GM21528 (cell line): ENCODE measurements around the gene IDH3B.
"Not testable (repeated sequence)": the region's sequence is repeated elsewhere in the genome, so short reads cannot be mapped to it uniquely, and the experiment has no call there.

Experiments
- ATAC-seq: cut with Tn5 transposase; IDR thresholded peaks from one replicate; pipeline ENCODE4 v1.9.1; 2021; ENCODE audit warnings: mild to moderate bottlenecking, moderate library complexity; ENCODE audit not compliant: unreplicated experiment, low FRiP score

Gene IDH3B

DNA sequence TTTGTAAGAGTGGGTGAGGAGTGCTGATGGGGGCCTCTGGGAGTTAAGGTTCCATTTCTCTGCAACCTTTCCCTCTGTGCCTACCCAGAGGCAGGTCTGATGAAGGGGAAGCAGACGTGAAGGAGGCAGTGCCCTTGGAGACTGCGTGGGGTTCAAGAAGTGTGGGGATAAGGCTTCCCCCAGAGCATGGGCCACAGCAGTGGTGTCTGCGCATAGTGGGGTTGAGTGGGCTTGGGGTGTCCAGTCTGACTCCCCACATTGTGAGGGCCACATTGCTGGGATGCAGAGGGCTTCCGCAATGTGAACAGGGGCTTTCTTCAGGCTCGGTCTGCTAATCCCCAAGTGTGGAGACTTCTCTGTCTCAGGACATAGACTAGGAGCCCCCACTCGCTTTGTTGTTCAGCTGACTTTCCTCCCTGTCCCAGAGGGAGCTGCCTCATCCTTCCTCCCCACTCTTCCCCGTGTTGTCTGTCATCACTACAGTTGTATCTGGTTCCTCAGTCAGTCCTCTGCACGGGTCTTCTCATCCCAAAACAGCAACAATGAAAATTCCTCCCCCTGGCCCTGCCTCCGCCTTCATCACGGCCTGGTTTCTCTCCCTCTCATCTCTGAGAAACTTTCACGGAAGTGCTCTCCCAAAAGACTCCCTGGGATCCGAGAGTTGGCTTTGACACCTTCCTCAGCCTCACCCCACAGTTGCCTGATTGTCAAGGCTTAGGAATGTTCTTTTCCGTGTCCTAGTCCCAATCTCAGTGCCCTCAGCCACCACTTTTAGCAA lies 31.4 kb upstream of the IDH3B start:
- ATAC-seq: no peak

DNA sequence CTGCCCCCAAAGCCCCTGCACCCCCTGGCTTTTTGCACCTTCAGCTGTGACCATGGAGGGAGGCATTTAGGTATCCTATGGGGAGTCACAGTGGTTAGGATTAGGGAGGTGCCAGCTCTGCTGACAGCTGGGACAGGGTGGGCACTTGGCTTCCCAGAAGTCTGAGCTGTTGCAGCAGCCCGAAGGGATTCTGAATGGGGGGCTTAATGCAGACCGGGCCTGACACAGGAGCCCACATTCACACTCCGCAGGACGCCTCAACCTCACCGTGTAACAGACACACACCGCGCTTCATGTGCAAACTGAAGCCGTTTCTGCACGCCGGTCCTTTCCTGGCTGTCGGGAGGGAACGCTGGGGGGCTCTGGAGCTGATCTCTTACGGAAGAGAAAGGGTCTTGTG lies 30.5 kb upstream of the IDH3B start:
- no peak for ATAC-seq

DNA sequence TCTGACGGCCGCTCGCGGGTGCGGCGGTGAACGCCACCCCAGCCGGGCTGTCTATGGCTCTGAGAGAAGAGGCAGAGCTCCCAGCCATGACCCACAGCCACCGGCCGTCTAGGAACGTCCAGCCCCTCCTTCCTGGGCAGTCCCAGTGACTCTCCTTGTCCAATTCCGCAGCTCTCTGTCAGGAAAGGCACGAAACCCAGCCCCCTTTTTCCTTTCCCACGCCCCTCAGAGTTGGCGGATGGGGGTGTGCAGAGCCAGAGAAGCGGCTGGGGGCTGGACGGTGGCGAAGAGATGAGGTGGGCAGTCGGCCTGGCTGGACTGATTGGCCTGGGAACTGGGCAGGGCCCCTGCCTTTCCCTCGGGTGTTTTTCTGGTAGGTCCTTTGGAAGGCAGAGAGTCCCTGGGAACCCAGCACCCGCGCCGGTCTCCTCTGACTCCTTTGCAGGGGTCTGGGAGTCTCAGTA lies 30.0 kb upstream of the IDH3B start:
- no peak for ATAC-seq

DNA sequence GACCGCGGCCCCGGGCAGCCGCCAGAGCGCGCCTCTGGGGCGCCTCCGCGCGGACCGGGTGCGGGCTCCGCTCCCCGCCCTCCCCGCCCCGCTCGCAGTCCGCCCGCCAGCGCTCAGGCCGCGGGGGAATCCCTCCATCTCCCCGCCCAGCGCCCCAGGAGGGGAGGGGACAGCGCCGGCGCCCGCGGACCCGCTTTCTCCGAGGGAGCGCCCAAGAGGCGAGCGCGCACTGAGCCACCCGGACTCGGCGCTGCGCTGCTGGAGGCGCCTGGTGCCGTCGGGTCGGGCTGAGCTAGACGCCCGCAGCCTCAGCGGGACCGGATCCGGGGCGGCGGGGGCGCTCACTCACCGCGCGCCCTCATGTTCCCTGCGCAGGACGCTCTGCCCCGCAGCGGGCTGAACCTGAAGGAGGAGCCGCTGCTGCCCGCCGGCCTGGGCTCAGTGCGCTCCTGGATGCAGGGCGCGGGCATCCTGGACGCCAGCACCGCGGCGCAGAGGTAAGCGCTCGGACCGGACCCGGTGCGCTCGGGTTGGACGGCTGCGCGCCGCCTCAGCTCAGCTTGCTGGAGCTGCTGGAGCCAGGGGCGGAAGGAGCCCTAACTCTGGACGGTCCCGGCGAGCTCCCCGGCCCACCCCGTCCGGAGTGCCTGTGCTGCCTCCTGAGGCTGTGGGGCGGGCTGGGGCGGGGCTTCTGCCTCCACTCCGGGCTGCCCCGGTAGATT lies 29.4 kb upstream of the IDH3B start:
- no peak for ATAC-seq

DNA sequence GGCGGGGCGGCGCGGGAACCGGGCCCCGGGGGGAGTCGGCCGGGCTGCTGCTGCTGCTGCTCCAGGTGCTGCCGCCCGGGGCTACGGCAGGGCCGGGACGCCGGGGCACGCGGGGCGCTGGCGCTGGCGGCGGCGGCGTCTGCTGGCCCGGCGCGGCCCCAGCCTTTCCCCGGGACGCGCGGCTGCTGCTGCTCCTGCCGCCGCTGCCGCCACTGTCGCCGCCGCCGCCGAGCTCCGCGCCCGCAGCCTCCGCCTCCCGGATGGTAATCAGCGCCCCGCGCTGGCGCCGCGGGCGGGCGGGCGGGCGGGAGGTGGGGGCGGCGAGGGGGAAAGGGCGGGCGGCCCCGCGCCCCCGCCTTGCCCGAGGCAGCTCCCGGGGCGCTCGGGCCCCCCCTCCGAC lies 28.9 kb upstream of the IDH3B start:
- no peak for ATAC-seq

DNA sequence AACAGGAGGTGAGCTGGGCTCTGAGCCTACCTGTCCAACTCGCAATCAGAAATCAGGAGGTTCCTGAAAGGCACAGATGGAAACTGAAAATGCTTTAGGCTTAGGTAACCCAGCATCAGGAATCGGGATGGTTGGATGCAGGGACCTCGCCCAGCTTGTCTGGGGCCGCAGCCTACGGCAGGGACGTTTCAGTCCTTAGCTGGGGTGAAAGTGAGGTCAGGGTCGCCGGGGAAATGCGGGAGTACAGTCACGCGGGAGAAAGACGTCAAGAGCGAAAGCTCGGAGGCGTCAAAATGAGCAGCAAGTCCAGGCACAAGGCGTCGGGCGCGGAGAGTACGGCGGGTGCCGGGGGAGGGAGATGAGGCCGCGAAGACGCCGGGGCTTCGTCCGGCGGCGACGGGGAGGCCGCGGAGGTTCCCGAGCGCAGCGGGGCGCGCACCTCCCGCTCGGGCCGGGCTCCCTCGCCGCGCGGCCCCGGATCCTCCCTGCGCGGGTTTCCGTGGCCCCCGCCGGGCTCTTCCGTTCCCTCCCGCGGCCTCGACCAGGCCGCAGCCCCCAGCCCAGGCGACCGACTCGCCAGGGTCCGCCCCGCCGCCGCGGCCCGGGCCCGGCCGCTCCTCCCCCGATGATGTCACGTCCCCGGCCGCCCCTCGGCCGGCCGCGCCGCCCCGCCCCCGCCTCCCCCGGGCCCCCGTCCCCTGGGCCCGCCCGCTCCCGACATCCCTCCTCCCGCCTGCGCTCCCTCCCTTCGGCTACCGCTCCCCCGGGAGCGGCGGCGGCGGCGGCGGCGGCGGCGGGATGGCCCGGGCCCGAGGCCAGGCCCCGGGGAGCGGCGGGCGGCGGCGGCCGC lies 28.2 kb upstream of the IDH3B start, which contains the start of gene EBF4:
EBF4 (plus strand) TSS at position 745 of the 850 bp plus-strand sequence. CDS start 866 bp downstream, outside the sequence.
- ATAC-seq: no peak

DNA sequence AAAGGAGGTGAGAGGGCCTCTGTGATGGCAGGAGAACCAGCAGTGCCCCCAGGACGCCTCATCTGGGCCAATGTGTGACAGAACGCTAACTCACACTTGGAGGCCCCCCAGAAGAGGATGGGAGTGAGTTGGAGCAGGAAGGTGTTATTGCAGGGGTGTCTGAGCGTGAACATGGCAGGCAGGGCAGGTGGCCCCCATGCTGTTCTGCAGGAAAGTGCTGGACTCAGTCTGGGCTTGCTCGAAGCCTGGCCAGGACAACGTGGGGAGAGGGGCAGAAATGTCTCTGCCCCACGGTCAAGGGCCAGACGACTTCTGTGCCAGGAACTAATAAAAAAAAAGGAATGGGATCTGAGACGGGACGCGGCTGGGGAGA lies 27.6 kb upstream of the IDH3B start:
- no peak for ATAC-seq

DNA sequence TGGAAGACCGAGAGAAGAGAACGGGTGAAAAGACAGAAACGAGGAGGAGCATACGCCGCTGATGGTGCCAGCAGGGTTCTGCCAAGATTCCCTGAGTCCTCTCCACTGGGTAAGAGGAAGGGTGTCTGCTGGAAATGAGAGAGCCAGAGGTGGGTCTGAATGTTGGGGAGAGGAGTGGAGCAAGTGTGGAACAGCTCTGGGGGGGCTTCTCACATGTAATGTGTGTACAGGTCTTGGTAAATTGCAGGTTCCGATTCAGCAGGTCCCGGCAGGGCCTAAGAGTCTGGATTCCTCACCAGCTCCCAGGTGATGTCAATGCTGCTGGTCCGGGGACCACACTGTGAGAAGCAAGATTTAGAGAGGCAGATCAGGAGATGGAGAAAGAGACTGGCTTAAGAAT lies 27.1 kb upstream of the IDH3B start:
- no peak for ATAC-seq

DNA sequence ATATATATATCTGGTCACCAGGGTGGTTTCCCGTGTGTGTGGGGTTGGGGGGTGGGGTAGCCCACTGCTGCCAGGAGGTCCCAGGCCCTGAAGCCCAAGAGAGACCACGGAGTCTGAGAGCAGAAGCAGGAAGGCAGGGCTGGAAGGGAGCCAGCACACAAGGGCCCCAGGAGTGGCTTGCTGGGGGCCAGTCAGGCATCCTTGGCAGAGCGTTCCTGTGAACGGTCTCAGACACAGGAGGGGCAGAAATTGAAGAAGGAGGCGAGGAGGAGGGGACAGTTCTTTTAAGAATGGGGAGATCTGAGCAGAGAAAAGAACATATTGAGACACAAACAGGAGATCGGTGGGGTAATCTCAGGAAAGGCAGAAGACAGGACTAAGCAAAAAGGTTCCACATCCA lies 26.7 kb upstream of the IDH3B start:
- ATAC-seq: no peak

DNA sequence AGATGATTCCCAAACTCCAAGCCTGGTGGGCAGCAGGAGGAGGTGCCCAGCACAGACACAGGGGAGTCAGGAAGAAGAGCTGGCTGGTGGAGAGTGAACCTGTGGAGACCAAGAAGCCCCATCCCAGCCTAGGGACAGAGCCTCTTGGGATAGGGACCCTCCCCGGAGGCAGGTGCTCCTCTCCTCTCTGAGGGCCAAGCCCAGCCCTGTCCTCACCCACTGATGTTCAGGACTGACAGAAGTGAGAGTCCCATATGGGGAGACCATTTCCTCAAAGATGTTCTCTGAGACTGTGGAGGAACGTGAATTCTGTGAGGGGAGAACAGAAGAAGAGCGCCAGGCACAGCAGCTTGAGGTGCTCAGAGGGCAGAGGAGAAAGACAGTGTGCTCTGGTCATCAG lies 26.2 kb upstream of the IDH3B start:
- no peak for ATAC-seq

DNA sequence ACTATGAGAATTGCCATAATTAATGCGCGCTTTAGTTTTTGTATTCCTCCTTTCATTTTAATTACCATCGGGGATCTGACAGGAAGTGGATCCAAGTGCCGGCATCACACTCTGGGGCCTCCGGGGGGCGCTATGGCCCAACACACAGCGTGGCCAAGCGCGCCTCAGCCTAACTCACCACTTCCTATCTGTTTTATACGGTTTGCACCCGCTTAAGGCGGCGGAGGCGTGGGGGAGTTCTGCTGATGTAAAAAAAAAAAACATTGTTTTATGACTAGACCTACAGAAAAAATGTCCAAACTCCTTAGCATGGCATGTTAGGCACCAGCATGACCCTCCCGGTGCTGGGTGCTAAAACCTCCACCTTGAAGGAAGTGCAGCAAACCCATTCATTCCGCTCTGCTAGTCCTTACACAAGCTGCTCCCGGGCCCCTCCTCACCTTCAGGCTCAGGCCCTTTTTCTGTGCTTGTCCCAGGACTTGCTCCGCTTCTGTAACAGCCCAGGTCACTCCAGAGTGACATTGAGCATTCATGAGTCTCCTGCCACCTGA lies 24.1 kb upstream of the IDH3B start:
- no peak for ATAC-seq

DNA sequence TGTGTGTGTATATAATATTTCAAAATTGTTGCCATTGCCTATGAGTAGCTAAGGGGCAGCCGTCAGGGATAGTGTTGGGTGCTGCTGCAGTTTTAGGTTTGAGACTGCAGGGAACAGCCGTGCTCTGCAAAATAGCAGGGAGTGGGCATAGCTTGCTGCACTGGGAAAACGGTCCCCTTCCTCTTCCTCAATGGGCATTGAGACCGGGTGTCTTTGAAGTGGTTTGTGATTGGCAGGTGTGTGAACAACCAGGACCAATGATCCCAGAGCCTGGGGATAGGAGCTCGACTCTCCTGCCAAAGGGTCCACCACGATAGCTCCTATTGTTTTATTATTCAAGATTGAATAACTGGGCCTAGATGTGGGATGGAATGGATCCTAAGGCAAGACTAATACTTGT lies 23.5 kb upstream of the IDH3B start:
- no peak for ATAC-seq

DNA sequence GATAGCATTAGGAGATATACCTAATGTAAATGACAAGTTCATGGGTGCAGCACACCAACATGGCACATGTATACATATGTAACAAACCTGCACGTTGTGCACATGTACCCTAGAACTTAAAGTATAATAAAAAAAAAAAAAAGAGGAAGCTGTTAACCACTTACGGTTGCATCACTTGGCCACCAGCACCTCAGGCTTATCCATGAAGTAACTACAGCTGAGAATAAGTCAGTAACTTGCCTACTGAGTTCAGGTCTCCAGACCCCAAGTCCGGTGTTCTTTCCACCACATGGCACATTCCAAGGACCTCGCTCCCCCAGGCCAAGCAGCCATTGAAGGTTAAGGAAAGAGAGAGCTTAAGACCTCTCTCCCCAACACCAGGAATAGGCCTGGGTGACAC lies 20.8 kb upstream of the IDH3B start:
- ATAC-seq: not testable (repeated sequence)

DNA sequence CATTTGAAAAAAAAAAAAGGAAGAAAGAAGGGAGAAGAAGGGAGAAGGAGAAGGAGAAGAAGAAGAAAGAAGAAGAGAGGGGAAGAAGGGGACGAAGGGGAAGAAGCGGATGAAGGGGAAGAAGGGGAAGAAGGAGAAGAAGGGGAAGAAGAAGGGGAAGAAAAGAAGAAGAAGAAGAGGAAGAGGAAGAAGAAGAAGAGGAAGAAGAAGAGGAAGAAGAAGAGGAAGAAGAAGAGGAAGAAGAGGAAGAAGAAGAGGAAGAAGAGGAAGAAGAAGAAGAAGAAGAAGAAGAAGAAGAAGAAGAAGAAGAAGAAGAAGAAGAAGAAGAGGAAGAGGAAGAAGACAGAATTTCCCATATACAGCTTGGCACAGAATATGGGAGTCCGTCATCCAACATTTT lies 18.0 kb upstream of the IDH3B start:
- ATAC-seq: not testable (repeated sequence)

DNA sequence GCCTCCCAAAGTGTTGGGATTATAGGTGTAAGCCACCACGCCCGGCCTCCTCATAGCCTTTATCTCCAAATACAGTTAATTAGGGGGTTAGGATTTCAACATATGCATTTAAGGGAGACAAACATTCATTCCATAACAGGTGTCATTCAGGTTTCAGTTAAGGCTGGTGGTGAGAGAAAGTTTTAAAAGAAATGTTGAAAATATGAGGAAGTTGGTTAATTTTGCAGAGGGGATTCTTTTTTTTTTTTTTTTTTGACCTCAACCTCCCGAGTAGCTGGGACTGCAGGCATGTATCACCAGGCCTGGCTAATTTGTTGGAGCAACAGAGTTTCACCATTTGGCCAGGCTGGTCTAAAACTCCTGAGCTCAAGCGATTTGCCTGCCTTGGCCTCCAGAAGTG lies 16.0 kb upstream of the IDH3B start:
- ATAC-seq: no peak

DNA sequence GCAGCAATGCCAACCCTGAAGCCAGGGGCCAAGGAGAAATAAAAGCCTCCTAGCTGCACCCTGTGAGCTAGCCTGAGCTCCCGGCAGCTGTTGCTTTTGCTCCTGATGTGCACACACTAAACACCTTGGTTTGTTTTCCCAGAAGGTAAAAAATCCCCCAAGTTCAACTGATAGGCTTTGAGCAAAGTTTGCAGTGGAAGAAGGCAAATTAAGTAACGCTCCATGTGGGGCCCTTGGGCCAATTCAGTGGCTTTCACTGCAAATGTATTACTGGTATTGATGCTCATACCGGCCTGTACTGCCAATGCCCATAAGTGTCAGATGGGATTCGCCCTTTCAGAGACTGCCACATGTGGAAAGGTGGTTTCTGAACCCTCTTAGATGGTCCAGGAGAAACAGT lies 9.4 kb upstream of the IDH3B start:
- ATAC-seq: no peak

DNA sequence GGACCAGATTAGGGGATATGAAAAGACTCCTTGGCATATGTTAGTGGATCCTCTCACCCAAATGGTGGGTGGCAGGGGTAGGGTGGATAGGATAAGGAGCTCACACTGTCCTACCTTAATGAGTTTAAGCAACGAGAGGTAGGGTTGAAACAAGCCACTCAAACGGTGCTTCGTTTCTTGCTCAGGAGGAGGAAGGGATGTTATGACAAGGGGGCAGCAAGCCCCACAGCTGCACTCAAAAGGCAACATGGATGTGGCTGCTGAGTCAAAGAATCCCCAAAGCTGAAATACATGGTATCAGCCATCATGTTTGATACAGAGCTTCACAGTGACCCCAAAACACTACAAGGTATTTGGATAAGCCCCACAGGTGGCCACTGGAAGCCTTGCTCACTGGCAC lies 8.4 kb upstream of the IDH3B start:
- no peak for ATAC-seq

DNA sequence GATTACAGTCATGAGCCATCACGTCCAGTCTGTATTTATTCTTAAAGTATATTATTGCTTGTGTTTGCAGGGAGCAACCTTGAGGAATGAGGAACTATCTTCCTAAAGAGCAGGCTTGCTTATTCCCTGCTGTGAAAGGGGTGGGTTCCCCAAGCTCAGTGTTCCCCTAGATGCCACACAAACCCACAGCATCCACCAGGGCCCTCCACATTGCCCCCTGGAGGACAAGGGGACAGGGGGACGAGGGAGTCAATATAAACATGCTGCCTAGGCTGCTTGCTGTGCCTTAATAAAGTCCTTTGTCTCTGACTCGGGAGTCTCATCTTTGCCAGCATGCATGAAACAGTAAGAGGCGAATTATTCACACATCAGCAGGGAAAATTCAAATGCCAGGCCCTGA lies 8.0 kb upstream of the IDH3B start:
- no peak for ATAC-seq

DNA sequence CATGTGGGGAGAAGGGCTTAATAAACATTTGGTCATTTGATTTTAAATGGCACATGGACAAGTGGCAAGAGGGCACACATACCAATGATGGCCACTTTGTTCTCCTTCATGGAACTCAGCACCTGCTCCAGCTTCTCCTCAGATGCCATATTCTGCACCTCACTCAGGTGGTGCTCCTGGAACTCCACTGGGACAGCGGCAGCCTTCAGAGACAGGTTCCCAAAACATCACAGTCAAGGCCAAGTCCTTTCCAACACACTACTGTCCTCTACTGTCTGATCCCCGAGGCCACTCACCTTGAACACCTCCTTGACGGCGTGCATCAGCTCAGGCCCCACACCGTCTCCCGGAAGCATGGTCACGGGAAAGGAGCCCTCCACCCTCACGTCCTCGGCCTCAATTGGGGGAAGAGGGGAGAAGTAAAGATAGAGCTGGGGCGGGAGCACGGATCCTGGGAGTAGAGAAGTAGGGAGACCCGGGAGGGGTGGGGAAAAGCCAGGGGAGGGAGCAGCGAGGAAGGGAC lies 591 bp downstream of the IDH3B start:
- ATAC-seq: no peak

DNA sequence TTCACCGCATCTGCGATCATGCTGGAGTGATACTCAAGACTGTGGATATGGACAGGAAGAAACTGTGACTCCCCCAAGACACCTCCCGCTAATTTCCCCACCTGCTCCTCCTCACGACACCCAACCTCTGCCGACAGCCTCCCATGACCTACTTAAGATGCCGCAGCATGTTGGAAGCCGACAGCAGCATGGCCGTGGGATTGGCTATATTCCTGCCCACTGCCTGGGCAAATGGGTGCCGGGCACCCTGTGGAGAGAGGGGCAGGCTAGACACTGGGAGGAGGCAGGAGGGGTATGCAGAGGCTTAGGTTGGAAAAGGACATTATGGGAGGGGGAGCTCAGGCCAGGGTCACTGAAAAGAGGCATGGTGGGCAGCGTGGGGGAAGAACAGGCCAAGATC lies 4.5 kb downstream of the IDH3B start:
- no peak for ATAC-seq
